Cerebellar nuclear complex (tissue), 1 donor: ENCODE measurements around the gene PRRX1.

Experiments used
- DNase-seq, 2 experiments: peaks; one replicate each; lab custom pipeline; 2025; lab: John Stamatoyannopoulos, UW

The PRRX1 gene

GRCh38 chr1:170721621-170722020 lies 57.7 kb downstream of the PRRX1 start:
- DNase-seq: no peak

- no peak for DNase-seq
Observed at GRCh38 chr1:170723518-170723917, 59.6 kb downstream of the PRRX1 start.

- DNase-seq: no peak
Observed at GRCh38 chr1:170725326-170725725, 61.4 kb downstream of the PRRX1 start.

DNA sequence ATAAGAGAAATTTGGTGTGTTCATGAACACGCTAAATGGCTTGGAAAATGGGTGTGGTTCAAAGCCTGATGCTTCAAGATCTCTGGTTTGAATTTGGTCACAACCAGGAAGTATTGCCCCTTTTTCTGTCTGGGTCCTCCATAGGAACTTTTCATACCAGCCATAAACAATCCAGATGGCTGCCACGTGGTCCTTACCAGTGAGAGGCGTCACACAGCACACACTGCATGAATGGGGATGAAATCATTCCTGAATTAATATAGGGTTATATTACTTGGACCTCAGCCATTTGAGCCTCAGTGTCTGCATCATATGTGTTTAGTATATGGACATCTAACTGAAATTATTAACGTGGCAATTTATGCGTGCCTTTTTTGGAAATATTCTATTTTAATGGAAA lies 64.0 kb downstream of the PRRX1 start:
- no peak for DNase-seq

DNA sequence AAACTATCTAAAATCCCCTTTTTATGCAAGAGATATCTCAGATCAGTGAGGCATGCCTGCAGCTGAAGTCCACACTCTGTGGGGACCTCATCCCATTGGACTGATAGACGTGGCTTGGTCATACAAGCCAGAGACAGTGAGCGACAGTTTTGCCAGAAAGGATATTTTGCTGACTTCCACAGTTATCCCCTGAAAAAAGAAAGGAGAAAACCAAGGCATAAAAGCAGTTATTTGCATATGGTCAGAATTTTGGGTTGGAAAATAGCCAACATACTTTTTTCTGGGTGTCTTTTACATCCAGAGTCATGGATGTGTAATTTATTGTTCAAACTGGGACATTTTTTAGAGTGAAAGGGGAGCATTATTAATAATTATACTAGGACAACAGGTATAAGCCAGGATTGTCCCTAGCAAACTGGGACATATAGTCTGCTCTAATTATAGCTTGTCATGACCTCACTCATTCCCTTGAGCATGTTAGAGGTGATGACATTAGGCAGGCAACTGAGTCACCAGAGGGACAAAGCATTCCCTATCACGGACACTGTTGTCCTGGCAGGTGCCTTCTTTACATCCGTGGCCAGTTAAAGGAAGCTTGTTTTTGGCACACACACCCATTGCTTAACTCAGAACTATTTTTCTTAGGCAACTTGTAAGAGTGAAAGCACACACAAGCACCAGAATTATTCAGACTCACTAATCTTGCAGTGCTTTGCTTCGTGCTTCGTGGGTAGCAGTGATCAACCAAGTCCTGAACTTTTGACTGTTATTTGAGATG lies 65.5 kb downstream of the PRRX1 start:
- no peak for DNase-seq

GRCh38 chr1:170730014-170730413 lies 66.1 kb downstream of the PRRX1 start:
- DNase-seq: no peak

GRCh38 chr1:170730438-170730837 lies 66.5 kb downstream of the PRRX1 start:
- no peak for DNase-seq

DNA sequence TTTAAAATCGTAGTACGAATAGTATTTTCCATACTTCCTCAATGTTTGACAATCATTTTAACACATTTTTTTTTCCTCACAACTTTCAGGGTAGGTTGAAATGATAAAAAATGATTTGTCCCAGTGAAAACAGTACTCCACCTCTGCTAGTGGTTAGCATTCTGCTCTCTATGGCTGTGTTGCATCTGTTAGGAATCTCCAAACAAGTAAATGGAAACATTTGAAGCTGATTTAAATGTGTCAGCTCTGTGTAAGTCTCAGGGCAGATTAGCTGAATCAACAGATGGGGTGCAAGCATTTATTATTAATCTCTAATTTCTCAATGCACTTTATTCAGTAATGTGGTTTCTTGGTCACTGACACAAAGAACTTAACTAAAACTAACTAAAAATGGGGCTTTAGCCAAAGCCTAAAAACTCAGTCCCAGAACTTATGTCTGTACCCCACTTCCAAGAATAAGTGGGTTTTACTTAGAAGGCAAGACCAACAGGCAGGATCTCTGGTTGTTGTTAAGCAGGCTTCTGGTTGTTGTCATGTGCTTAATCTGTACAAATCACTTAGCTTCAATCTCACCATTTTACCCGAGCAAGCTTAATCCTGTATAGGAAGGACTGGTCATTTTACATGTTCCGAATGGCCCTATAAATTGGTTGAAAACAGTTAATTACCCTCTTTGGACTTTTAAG lies 67.8 kb downstream of the PRRX1 start:
- no peak for DNase-seq

- no peak for DNase-seq
Observed at GRCh38 chr1:170732252-170732588, 68.3 kb downstream of the PRRX1 start.

GRCh38 chr1:170734412-170735175 lies 70.7 kb downstream of the PRRX1 start:
- no peak for DNase-seq

DNA sequence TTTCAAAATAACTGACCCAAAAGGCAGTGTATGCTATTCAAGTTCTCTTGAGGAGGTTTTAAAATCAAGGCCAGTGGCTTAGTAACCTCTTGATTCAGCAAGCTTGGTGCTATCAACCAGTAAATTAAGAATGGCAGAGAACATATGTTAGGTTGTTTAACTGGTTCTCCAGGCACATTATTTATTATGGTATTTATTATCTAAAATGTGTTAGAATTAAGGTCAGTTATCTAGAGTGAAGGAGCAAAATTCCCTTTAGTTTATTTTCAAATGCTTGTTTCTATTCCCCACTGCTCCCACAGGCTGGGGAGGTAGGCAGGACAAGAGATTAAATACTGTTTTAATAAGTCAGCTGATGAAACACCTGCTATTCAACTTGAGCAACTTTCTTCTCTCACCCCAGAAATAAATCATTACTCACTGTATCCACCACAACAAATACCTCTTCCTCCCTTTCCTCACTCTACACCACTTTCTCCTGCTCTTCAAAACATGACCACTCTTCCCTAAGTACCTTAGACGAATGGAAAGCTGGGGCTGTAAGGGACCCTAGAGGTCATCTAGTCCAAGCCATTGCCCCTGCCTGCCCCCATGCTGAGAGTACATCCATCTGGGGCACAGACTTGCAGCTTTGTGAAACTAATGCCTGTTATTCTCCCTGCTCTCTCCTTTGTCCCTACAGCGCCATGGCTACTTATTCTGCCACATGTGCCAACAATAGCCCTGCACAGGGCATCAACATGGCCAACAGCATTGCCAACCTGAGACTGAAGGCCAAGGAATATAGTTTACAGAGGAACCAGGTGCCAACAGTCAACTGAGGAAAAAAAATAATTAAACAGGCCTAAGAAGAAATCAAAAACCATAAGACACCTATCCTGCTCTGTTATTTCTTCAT lies 71.7 kb downstream of the PRRX1 start:
- DNase-seq: no peak

DNA sequence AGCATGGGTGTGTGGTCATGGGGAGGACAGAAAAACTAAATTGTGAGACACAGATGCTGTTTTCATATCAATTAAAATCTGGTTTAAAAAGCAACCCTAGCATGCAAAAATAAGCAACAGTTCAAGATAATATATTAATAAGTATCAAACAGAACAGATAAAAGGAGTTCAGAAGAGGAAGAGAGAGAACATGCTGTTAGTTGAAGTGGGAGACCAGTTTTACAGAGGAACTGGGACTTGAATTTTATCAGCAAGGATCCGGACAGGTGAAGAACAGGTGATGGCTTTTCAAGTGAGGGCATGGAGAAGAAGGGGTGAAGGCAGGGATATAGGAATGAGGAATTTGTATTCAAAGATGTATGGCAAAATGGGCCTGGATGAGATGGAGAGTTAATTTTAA lies 75.9 kb downstream of the PRRX1 start:
- DNase-seq: no peak

GRCh38 chr1:170741678-170742077 lies 77.7 kb downstream of the PRRX1 start:
- no peak for DNase-seq

DNA sequence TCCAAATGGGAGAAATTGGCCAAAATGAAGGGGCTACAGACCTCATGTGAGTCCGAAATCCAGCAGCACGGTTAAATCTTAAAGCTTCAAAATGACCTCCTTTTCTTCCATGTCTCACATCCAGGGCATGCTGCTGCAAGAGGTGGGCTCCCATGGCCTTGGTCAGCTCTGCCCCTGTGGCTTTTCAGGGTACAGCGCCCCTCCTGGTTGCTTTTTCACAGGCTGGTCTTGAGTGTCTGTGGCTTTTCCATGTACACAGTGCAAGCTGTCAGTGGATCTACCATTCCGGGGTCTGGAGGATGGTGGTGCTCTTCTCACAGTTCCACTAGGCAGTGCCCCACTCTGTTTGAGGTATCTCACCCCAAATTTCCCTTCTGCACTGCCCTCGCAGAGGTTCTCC lies 78.7 kb downstream of the PRRX1 start:
- no peak for DNase-seq

GRCh38 chr1:170743083-170743482 lies 79.2 kb downstream of the PRRX1 start:
- no peak for DNase-seq

GRCh38 chr1:170749549-170749948 lies 85.6 kb downstream of the PRRX1 start:
- no peak for DNase-seq

GRCh38 chr1:170749959-170750358 lies 86.0 kb downstream of the PRRX1 start:
- no peak for DNase-seq

- no peak for DNase-seq
Observed at GRCh38 chr1:170755795-170756194, 91.9 kb downstream of the PRRX1 start.

DNA sequence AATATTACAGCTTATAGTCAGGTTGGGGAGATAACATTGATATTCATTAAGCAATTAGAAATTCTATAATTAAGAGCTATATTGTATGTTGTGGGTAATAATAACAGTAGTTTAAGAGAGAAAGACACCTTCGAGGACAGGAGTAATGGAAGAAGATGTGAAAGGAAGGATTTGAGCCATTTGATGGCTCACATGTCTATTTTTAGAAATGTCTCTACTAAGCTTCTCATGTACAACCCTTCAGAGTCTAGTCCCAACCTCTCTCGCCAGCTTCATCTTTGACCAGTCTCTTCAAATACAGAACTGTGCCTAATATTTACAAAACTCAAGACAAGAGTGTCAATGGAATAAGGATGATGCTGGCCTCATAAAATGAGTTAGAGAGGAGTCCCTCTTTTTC lies 95.1 kb downstream of the PRRX1 start:
- DNase-seq: no peak

- no peak for DNase-seq
Observed at GRCh38 chr1:170765279-170765678, 101.3 kb downstream of the PRRX1 start.

DNA sequence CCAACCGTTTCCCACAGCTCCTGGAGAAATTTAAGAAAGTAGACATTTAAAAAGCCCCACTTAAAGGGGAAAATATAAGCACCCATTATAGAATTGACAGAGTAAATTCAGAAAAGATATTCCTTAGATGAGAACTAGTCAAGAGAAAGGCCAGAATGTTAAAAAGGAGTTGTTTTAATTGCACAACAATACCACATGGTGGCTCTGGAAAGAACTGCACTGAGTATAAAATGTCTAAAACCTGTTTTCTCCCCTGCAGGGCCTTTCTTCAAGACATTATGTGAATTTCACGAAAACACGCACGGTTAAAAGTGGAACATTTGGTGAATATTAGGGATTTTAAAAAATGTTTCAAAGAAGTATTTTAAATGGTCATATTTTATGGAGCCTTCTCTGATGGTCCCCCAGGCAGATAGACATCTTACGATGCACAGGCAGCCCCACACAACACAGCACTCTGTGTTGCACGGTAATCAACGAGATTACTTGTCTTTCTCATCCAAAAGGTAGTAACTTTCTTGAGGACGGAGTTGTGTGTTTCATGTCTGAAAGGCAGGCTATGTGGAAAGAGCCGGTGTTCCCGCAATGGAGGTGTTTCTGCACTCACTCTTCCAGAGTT lies 101.9 kb downstream of the PRRX1 start:
- DNase-seq: no peak

GRCh38 chr1:170768929-170769328 lies 105.0 kb downstream of the PRRX1 start:
- DNase-seq: no peak
